ENCODE measurements around the gene CHAD. TPM values are rescaled to one million over a fixed set of nuclear protein-coding genes. Genes with fewer than 3 reads are reported as not detected.

Gene CHAD
- total RNA-seq, 2 donors from 2014 or later: 8.8 to 13.2 TPM

- 86 to 91% methylated on average over 6 to 8 of the region's 8 CpGs for WGBS, 2 donors
- TF ChIP-seq CTCF (IDR thresholded peaks at IDR 0.05): no peak
- TF ChIP-seq POLR2A (IDR thresholded peaks at IDR 0.05): no peak
- ATAC-seq (no peak), DNase-seq (no peak)
- H3K36me3 ChIP-seq (replicated peaks in 1 of 2; ENCODE audit: insufficient read depth in 1 of 2, low read depth in 2 of 2): no peaks in the 10 kb centered on the region
- H3K4me1 ChIP-seq: peaks cover 78% of the 10 kb centered on the region
- H3K9me3 ChIP-seq: no peaks in the 10 kb centered on the region
- no peaks in the 10 kb centered on the region for H3K27me3 ChIP-seq
- peak overlapping the region in 3 of 4 donors; percentile 60 to 79 (median 74) for H3K27ac ChIP-seq
- intact Hi-C loops (cut with DNase I): no loop called here
- no peak overlapping the region for H3K4me3 ChIP-seq
Measured at GRCh38 chr17:50424996-50425681, 43.5 kb downstream of the CHAD start.

- TF ChIP-seq CTCF (IDR thresholded peaks at IDR 0.05): no peak
- TF ChIP-seq POLR2A (IDR thresholded peaks at IDR 0.05): no peak
- Histone ChIP-seq H3K27ac (peak overlapping the region in 3 of 4 donors; percentile 25 to 74 (median 55)), H3K36me3 (replicated peaks in 1 of 2; ENCODE audit: insufficient read depth in 1 of 2, low read depth in 2 of 2) (no peaks in the 10 kb centered on the region), H3K4me3 (no peak overlapping the region), H3K27me3 (no peaks in the 10 kb centered on the region), H3K9me3 (no peaks in the 10 kb centered on the region), H3K4me1 (peaks cover 77% of the 10 kb centered on the region)
- 75 to 80% methylated on average over 9 of the region's 9 CpGs for WGBS, 2 donors
- ATAC-seq (no peak), DNase-seq (no peak)
- intact Hi-C loops (cut with DNase I): no loop called here
Measured at GRCh38 chr17:50424246-50424995, 44.3 kb downstream of the CHAD start.

- whole genome bisulfite sequencing, 2 donors: 30 to 52% methylated on average over 6 of the region's 6 CpGs
- Histone ChIP-seq H3K4me1 (peaks cover 69% of the 10 kb centered on the region), H3K27ac (peak overlapping the region in 3 of 4 donors; percentile 25 to 74 (median 55)), H3K4me3 (no peak overlapping the region), H3K27me3 (no peaks in the 10 kb centered on the region), H3K36me3 (replicated peaks in 1 of 2; ENCODE audit: insufficient read depth in 1 of 2, low read depth in 2 of 2) (no peaks in the 10 kb centered on the region), H3K9me3 (no peaks in the 10 kb centered on the region)
- ATAC-seq: peak; percentile 41
- no peak for TF ChIP-seq CTCF (IDR thresholded peaks at IDR 0.05)
- TF ChIP-seq POLR2A (IDR thresholded peaks at IDR 0.05): no peak
- intact Hi-C loops (cut with DNase I): no loop called here
- peak; percentile 34 to 63 (median 56) for DNase-seq
Measured at GRCh38 chr17:50423553-50424159, 45.0 kb downstream of the CHAD start.

GRCh38 chr17:50422738-50423137, 45.9 kb downstream of the CHAD start:
- TF ChIP-seq POLR2A (IDR thresholded peaks at IDR 0.05) (no peak), CTCF (IDR thresholded peaks at IDR 0.05) (no peak)
- WGBS, 2 donors: 76 to 77% methylated on average over 2 of the region's 2 CpGs
- no peaks in the 10 kb centered on the region for H3K36me3 ChIP-seq (replicated peaks in 1 of 2; ENCODE audit: insufficient read depth in 1 of 2, low read depth in 2 of 2)
- no peak for DNase-seq
- no peaks in the 10 kb centered on the region for H3K27me3 ChIP-seq
- ATAC-seq: no peak
- peaks cover 61% of the 10 kb centered on the region for H3K4me1 ChIP-seq
- peak overlapping the region in 1 of 4 donors; percentile 84 for H3K27ac ChIP-seq
- intact Hi-C loops (cut with DNase I): no loop called here
- H3K4me3 ChIP-seq: no peak overlapping the region
- H3K9me3 ChIP-seq: no peaks in the 10 kb centered on the region

Data from body of pancreas (tissue), 4 donors.